H9 (cell line): ENCODE measurements around the gene COL28A1. TPM values are rescaled to one million over a fixed set of nuclear protein-coding genes. Genes with fewer than 3 reads are reported as not detected.

ENCODE experiments used
- DNase-seq: peaks from one replicate; pipeline ENCODE4 v3.0.0-alpha.2; 2017
- H2AFZ ChIP-seq: one replicate; pipeline ENCODE4 v1.6.1; 2013; ENCODE audit warnings: mild to moderate bottlenecking, low read length, control low read depth, moderate library complexity
- H2AK5ac ChIP-seq: 2 replicates; pipeline ENCODE4 v1.6.1; 2013; ENCODE audit warnings: low read length, control low read depth, mixed read lengths; ENCODE audit not compliant: insufficient read length
- H2BK120ac ChIP-seq: one replicate; pipeline ENCODE4 v1.6.1; 2013; ENCODE audit warnings: low read depth, mild to moderate bottlenecking, low read length, control low read depth, inconsistent platforms; ENCODE audit not compliant: poor library complexity, severe bottlenecking
- H2BK12ac ChIP-seq: 2 replicates; pipeline ENCODE4 v1.6.1; 2013; ENCODE audit warnings: low read length, control low read depth, mixed read lengths, low read depth; ENCODE audit not compliant: insufficient read length
- H2BK15ac ChIP-seq: 2 replicates; pipeline ENCODE4 v1.6.1; 2013; ENCODE audit warnings: low read depth, low read length, control low read depth
- H2BK20ac ChIP-seq: one replicate; pipeline ENCODE4 v1.6.1; 2013; ENCODE audit warnings: low read depth, mild to moderate bottlenecking, low read length, control low read depth, inconsistent platforms; ENCODE audit not compliant: poor library complexity, severe bottlenecking
- H2BK5ac ChIP-seq: 2 replicates; pipeline ENCODE4 v1.6.1; 2013; ENCODE audit warnings: low read length, control low read depth, mixed read lengths; ENCODE audit not compliant: insufficient read length
- H3K14ac ChIP-seq: 2 replicates; pipeline ENCODE4 v1.6.1; 2013; ENCODE audit warnings: low read length, control low read depth; ENCODE audit not compliant: insufficient read depth
- H3K18ac ChIP-seq: 2 replicates; pipeline ENCODE4 v1.6.1; 2013; ENCODE audit warnings: low read depth, mild to moderate bottlenecking, mixed read lengths, low read length, control low read depth; ENCODE audit not compliant: insufficient read length
- H3K23ac ChIP-seq: 2 replicates; pipeline ENCODE4 v1.6.1; 2013; ENCODE audit warnings: low read length, control low read depth, mixed read lengths, low read depth; ENCODE audit not compliant: insufficient read length
- H3K23me2 ChIP-seq: 2 replicates; pipeline ENCODE4 v1.6.1; 2013; ENCODE audit warnings: low read depth, mild to moderate bottlenecking, mixed read lengths, low read length, control low read depth; ENCODE audit not compliant: insufficient read length, poor library complexity, severe bottlenecking
- H3K27ac ChIP-seq: 2 replicates; pipeline ENCODE4 v1.5.1; 2013; ENCODE audit warnings: low read length, control low read depth, mixed read lengths, low read depth; ENCODE audit not compliant: insufficient read length
- H3K27me3 ChIP-seq: 2 replicates; pipeline ENCODE4 v1.6.1; 2013; ENCODE audit warnings: low read length, control low read depth, inconsistent platforms; ENCODE audit not compliant: insufficient read depth
- H3K4ac ChIP-seq: 2 replicates; pipeline ENCODE4 v1.6.1; 2013; ENCODE audit warnings: low read depth, mild to moderate bottlenecking, control low read depth, inconsistent platforms, low read length, moderate library complexity
- H3K4me1 ChIP-seq: 2 replicates; pipeline ENCODE4 v1.6.1; 2013; ENCODE audit warnings: low read length, control low read depth, inconsistent platforms; ENCODE audit not compliant: insufficient read depth
- H3K4me2 ChIP-seq: 2 replicates; pipeline ENCODE4 v1.6.1; 2013; ENCODE audit warnings: low read length, control low read depth, mixed read lengths; ENCODE audit not compliant: insufficient read length, insufficient read depth
- H3K56ac ChIP-seq: 2 replicates; pipeline ENCODE4 v1.6.1; 2013; ENCODE audit warnings: low read depth, mild to moderate bottlenecking, mixed read lengths, low read length, control low read depth; ENCODE audit not compliant: insufficient read length
- H3K79me1 ChIP-seq: 2 replicates; pipeline ENCODE4 v1.6.1; 2013; ENCODE audit warnings: low read depth, mild to moderate bottlenecking, moderate library complexity, low read length, control low read depth, inconsistent platforms; ENCODE audit not compliant: insufficient read depth, poor library complexity, severe bottlenecking
- H3K79me2 ChIP-seq: 2 replicates; pipeline ENCODE4 v1.6.1; 2013; ENCODE audit warnings: low read length, control low read depth, inconsistent platforms; ENCODE audit not compliant: insufficient read depth
- H3K9ac ChIP-seq: 2 replicates; pipeline ENCODE4 v1.6.1; 2013; ENCODE audit warnings: low read length, control low read depth, mixed read lengths; ENCODE audit not compliant: insufficient read length; ENCODE audit errors: extremely low read depth
- H3K9me3 ChIP-seq: one replicate; pipeline ENCODE4 v1.6.1; 2013; ENCODE audit warnings: low read depth, low read length, inconsistent platforms; ENCODE audit not compliant: control insufficient read depth
- H3T11ph ChIP-seq: one replicate; pipeline ENCODE4 v1.6.1; 2013; ENCODE audit warnings: mild to moderate bottlenecking, low read length, control low read depth, inconsistent platforms
- H4K20me1 ChIP-seq: one replicate; pipeline ENCODE4 v1.6.1; 2013; ENCODE audit not compliant: control insufficient read depth, insufficient read length, insufficient read depth
- H4K5ac ChIP-seq: 2 replicates; pipeline ENCODE4 v1.6.1; 2013; ENCODE audit warnings: low read depth, mild to moderate bottlenecking, mixed read lengths, low read length, control low read depth; ENCODE audit not compliant: insufficient read length
- H4K8ac ChIP-seq: replicated peaks from 2 replicates; pipeline ENCODE4 v1.6.1; 2013; ENCODE audit warnings: low read length, control low read depth, mixed read lengths, low read depth; ENCODE audit not compliant: insufficient read length
- H4K91ac ChIP-seq: 2 replicates; pipeline ENCODE4 v1.6.1; 2013; ENCODE audit warnings: low read depth, mild to moderate bottlenecking, moderate library complexity, mixed read lengths, low read length, control low read depth; ENCODE audit not compliant: insufficient read length
- H3K27ac Mint-ChIP-seq, 3 experiments: 2 replicates in 2 of 3; 3 replicates in 1 of 3; pipeline ENCODE4 v1.8.0; 2020 to 2021; ENCODE audit warnings: mixed read lengths in 3 of 3, mild to moderate bottlenecking in 1 of 3, moderate library complexity in 1 of 3
- H3K27me3 Mint-ChIP-seq: 2 replicates; pipeline ENCODE4 v1.8.0; 2021; ENCODE audit warnings: low read depth, mild to moderate bottlenecking, moderate library complexity, mixed read lengths
- H3K36me3 Mint-ChIP-seq, 3 experiments: 2 replicates in 2 of 3; 3 replicates in 1 of 3; pipeline ENCODE4 v1.8.0; 2020 to 2021; ENCODE audit warnings: low read depth in 3 of 3, mixed read lengths in 3 of 3; ENCODE audit not compliant: insufficient read depth in 1 of 3
- H3K4me1 Mint-ChIP-seq, 2 experiments: 2 replicates each; pipeline ENCODE4 v1.8.0; 2020; ENCODE audit warnings: mixed read lengths in 2 of 2
- H3K4me3 Mint-ChIP-seq, 2 experiments: 2 replicates in 1 of 2; 3 replicates in 1 of 2; pipeline ENCODE4 v1.8.0; 2020 to 2021; ENCODE audit warnings: mild to moderate bottlenecking in 2 of 2, mixed read lengths in 2 of 2, moderate library complexity in 1 of 2
- H3K9me3 Mint-ChIP-seq, 2 experiments: 2 replicates in 1 of 2; 3 replicates in 1 of 2; pipeline ENCODE4 v1.8.0; 2020; ENCODE audit warnings: mild to moderate bottlenecking in 2 of 2, mixed read lengths in 2 of 2, moderate library complexity in 1 of 2
- WGBS: extraction: QIAGEN DNeasy Blood & Tissue Kit; methylation state at CpG from one replicate; pipeline ENCODE4 v1.1.7; 2013; ENCODE audit warnings: missing lambda C conversion rate, low lambda C conversion rate, mixed read lengths; ENCODE audit not compliant: insufficient read length; ENCODE audit errors: extremely low coverage; 5-methylcytosine and 5-hydroxymethylcytosine counted together
- total RNA-seq: library from RNA; stranded (reverse); gene quantifications from 2 replicates; pipeline ENCODE4 v1.2.1, GENCODE V29; 2021
- TF ChIP-seq, protein P1 (sequence below): fragments of 200-600 bp; sonication (generic); conservative IDR thresholded peaks from 3 replicates; pipeline ENCODE4 v1.8.0; 2021; ENCODE audit warnings: antibody characterized with exemption, mild to moderate bottlenecking

The COL28A1 gene
- total RNA-seq, 1 experiment from 2014 or later, result 0.66 TPM

DNA sequence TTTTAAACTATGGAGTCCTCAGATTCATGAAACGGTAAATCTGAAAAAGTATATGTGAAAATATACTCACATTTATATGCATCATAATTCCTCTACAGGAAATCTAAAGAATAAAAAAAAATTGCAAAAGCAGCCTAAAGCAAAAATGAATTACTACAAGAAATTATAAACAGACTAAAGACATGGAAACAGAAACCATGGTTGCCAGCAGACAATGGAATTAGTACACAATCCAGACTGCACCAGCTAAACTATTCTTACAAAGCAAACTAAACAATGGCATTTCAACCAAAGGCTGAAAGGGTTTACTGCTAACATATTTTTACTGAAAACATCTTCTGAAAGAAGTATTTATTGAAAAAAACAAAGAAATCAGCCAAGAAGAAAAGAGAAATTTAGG, 51.6 kb downstream of the COL28A1 start:
- Histone ChIP-seq H3T11ph (no peak overlapping the region), H4K8ac (no peak overlapping the region), H3K79me2 (no peaks in the 10 kb centered on the region), H2BK5ac (no peak overlapping the region), H3K4me2 (no peak overlapping the region), H2BK12ac (no peak overlapping the region), H3K23ac (no peak overlapping the region), H3K23me2 (no peaks in the 10 kb centered on the region), H3K9ac (no peak overlapping the region), H3K27me3 (no peaks in the 10 kb centered on the region), H3K4ac (no peak overlapping the region), H2BK20ac (no peak overlapping the region), H4K20me1 (no peaks in the 10 kb centered on the region), H3K4me1 (no peaks in the 10 kb centered on the region), H2BK120ac (no peak overlapping the region), H4K5ac (no peak overlapping the region), H3K9me3 (no peaks in the 10 kb centered on the region), H3K56ac (no peak overlapping the region), H2AFZ (no peak overlapping the region), H4K91ac (no peak overlapping the region), H2BK15ac (no peak overlapping the region), H3K18ac (no peak overlapping the region), H2AK5ac (no peak overlapping the region), H3K14ac (no peak overlapping the region), H3K27ac (no peak overlapping the region), H3K79me1 (no peaks in the 10 kb centered on the region)
- no peak overlapping the region for H3K27ac Mint-ChIP-seq
- no peak overlapping the region for H3K4me3 Mint-ChIP-seq
- DNase-seq, result no peak
- peaks cover 22 to 29% of the 10 kb centered on the region in 2 experiments; a peak in 4 of 5 replicates for H3K9me3 Mint-ChIP-seq
- H3K27me3 Mint-ChIP-seq, result no peaks in the 10 kb centered on the region
- peaks cover 0 to 12% (median 4%) of the 10 kb centered on the region in 3 experiments; a peak in 4 of 7 replicates for H3K36me3 Mint-ChIP-seq
- WGBS, result no CpG with 5 or more reads among the region's 1 CpG
- H3K4me1 Mint-ChIP-seq, result no peaks in the 10 kb centered on the region
- TF ChIP-seq, protein P1, sequence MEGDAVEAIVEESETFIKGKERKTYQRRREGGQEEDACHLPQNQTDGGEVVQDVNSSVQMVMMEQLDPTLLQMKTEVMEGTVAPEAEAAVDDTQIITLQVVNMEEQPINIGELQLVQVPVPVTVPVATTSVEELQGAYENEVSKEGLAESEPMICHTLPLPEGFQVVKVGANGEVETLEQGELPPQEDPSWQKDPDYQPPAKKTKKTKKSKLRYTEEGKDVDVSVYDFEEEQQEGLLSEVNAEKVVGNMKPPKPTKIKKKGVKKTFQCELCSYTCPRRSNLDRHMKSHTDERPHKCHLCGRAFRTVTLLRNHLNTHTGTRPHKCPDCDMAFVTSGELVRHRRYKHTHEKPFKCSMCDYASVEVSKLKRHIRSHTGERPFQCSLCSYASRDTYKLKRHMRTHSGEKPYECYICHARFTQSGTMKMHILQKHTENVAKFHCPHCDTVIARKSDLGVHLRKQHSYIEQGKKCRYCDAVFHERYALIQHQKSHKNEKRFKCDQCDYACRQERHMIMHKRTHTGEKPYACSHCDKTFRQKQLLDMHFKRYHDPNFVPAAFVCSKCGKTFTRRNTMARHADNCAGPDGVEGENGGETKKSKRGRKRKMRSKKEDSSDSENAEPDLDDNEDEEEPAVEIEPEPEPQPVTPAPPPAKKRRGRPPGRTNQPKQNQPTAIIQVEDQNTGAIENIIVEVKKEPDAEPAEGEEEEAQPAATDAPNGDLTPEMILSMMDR, result no peak
